Fibroblast of lung (primary cell): ENCODE measurements around the gene FAM53B.

ENCODE experiments used
- CTCF ChIP-seq, 2 donors: IDR thresholded peaks in 1 of 2; conservative IDR thresholded peaks in 1 of 2; 1 replicate in 1 of 2; 2 replicates in 1 of 2; pipeline ENCODE4 v1.5.1; 2011 to 2012; ENCODE audit warnings: low read length in 2 of 2, control low read depth in 1 of 2, inconsistent platforms in 1 of 2, low read depth in 1 of 2, mild to moderate bottlenecking in 1 of 2
- EZH2 ChIP-seq: IDR thresholded peaks from 2 replicates; pipeline ENCODE4 v1.5.1; 2012; ENCODE audit warnings: low read length, control low read depth, mild to moderate bottlenecking; ENCODE audit errors: missing control alignments

- TF ChIP-seq CTCF (conservative IDR thresholded peaks at IDR 0.05 in 1 of 2, IDR thresholded peaks at IDR 0.05 in 1 of 2; ENCODE audit: low read depth in 1 of 2, low read length in 2 of 2): no peak
- TF ChIP-seq EZH2: no peak
Observed at GRCh38 chr10:124594240-124594639, 149.9 kb downstream of the FAM53B start.
